GM19043 (cell line): ENCODE results near the gene MROH2A.

Experiments
- ATAC-seq: cut with Tn5 transposase; IDR thresholded peaks from one replicate; pipeline ENCODE4 v1.9.1; 2021; ENCODE audit warnings: low read depth; ENCODE audit not compliant: unreplicated experiment

The MROH2A gene

GRCh38 chr2:233764264-233764663 is 13.9 kb upstream of the MROH2A start:
- no peak for ATAC-seq

DNA sequence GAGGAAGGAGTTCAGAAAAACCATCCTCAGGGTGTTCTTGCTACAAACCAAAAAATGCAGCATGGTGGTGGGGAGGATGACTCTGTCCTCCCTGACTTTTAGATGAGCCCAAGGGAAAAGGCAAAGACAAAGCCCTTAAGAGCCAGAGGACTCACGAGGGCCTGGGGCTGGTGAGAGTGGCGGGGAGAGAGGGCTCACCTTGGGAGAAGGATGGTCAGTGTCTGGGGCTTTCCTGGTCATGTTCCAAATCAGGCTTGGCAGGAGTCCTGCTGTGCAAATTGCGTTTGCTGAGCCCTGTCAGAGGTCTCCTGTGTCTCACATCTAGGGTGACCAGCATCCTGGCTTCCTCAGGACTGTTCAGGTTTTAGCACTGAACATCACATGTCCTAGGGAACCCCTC is 13.4 kb upstream of the MROH2A start:
- no peak for ATAC-seq

DNA sequence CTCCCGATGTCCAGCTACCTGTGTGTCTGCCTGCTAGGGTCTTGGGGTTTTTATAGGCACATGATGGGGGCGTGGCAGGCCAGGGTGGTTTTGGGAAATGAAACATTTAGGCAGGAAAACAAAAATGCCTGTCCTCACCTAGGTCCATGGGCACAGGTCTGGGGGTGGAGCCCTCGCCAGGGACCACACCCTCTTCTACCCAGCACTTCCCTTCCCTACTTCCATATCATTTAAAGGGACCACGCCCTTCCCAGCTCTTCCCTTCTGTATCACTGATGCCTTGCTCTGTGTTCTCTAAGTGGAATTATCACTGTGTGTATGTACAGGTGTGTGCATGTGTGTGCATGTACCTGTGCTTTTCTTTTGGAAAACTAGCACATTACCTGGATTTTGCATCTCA is 11.7 kb upstream of the MROH2A start:
- ATAC-seq, result no peak

DNA sequence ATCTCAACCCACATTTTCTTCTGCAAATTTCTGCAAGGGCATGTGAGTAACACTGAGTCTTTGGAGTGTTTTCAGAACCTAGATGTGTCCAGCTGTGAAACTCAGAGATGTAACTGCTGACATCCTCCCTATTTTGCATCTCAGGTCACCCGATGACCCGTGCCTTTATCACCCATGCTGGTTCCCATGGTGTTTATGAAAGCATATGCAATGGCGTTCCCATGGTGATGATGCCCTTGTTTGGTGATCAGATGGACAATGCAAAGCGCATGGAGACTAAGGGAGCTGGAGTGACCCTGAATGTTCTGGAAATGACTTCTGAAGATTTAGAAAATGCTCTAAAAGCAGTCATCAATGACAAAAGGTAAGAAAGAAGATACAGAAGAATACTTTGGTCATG is 10.1 kb upstream of the MROH2A start:
- no peak for ATAC-seq

GRCh38 chr2:233769260-233769659 is 8.9 kb upstream of the MROH2A start:
- ATAC-seq, result no peak

GRCh38 chr2:233772153-233772552 is 6.0 kb upstream of the MROH2A start:
- no peak for ATAC-seq

- no peak for ATAC-seq
Observed at GRCh38 chr2:233772583-233772982, 5.5 kb upstream of the MROH2A start.

DNA sequence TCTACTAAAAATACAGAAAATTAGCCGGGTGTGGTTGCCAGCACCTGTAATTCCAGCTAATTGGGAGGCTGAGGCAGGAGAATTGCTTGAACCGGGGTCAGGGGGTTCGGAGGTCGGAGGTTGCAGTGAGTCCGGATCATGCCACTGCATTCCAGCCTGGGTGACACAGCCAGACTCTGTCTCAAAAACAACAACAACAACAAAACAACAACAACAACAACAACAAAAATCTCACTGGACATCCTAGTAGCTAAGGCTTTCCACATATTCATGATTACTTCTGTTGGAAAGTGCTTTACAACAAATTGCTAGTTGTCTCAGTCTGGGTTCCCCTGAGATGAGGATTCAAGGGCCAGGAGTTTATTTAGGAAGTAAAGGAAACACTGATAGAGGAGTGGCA is 4.3 kb upstream of the MROH2A start:
- no peak for ATAC-seq

DNA sequence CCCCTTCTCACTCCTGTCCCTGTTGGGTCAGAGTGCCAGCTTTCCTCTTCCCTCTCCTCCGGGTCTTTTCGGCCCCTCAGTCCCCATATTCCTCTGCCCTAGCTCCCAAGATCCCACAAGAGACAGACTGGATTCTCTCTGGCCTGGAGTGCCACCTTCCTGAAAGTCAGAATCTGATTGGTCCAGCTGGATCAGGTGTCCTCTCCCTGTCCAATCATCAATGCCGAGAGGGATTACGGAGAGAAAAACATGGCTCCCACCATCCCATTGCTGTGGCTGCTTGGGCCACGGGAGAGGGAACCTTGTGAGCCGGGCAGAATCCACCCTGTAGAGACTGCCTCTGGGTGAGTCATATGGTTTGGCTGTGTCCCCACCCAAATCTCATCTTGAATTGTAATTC is 2.7 kb upstream of the MROH2A start:
- no peak for ATAC-seq

- no peak for ATAC-seq
Observed at GRCh38 chr2:233779722-233780121, 1.6 kb downstream of the MROH2A start.

DNA sequence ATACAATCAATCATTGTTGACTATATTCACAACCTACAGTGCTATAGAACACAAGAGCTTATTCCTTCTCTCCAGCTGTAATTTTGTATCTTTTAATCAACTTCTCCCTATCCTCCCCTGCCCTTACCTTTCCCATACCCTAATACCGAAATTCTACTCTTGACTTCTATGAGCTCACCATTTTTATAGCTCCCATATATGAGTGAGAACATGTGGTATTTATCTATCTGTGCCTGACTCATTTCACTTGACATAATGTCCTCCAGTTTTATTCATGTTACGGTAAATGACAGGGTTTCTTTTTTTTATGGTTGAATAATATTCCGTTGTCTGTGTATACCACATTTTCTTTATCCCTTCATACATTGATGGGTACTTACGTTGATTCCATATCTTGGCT is 2.6 kb downstream of the MROH2A start:
- ATAC-seq, result no peak

- no peak for ATAC-seq
Observed at GRCh38 chr2:233789554-233789953, 11.4 kb downstream of the MROH2A start.

- no peak for ATAC-seq
Observed at GRCh38 chr2:233791151-233791882, 13.2 kb downstream of the MROH2A start.

GRCh38 chr2:233791883-233792329 is 13.8 kb downstream of the MROH2A start:
- ATAC-seq, result no peak

DNA sequence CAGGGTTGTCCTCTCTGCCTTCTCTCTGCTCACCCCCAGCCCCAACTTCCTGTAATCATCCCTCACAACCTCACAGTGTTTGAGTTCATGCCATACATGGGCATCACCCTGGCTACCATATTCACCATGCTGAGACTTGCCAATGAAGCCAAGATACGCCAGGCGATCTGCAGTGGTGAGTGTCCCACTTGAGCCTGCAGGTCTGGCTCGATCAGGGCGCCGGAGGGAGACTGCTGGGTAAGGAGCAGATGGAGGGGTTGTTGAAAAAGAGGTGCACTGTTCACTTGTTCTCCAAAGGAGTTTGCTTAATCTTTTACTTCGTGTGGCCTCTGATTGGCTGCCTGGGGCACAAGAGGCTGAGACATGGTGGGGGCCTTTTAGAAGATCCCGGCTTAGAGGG is 14.6 kb downstream of the MROH2A start:
- no peak for ATAC-seq

DNA sequence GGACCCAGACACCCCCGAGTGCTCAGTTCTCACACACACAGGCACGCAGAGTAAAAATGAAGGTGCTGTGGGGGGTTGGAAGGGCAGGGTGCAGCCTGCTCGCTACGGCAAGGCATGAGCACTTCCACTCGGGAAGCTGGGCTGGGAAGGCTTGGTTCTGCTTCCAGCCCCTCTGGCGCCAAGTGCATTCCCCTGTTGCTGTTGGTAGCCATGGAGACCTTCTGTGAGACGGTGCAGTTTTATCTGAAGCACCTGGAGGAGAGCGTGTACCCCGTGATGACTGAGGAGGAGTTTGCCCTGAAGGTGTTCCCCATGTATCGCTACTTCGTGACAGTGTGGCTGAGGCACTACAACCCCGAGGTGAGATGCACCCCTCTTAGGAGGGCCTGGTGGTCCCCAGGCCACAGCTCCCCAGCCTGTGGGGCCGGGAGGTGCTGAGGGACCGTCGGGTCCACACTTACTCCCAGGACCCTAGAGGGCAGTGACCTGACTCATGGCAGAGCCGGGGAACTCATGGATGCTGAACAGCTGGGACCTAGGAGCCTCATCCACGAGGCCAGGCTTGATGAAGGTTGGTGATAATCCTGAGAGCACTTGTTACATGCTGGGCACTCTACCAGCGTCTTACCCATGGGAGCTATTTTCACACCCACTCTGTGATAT is 15.5 kb downstream of the MROH2A start:
- no peak for ATAC-seq

- ATAC-seq, result no peak
Observed at GRCh38 chr2:233794128-233794658, 16.1 kb downstream of the MROH2A start.

DNA sequence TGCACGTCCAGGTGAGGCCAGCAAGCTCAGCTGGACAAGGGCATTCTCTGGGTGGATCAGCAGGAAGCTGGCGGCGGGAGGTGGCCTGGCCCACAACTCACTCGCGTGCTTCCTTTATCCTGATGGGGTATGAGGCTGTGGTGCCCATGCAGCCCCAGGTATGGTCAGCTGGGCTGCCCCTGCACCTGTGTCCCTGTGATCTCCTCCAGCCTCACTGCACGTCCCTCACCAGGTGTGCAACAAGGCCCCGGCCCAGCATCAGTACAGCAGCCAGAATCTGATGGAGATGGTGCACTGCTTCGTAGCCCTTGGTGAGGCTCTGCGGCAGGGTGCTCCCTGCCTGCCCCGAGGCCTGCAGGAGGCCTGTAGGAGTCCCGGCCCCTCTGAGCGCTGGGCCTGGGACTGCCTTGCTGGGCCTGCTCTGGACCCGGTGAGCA is 17.6 kb downstream of the MROH2A start:
- no peak for ATAC-seq

GRCh38 chr2:233796254-233796653 is 18.1 kb downstream of the MROH2A start:
- no peak for ATAC-seq

DNA sequence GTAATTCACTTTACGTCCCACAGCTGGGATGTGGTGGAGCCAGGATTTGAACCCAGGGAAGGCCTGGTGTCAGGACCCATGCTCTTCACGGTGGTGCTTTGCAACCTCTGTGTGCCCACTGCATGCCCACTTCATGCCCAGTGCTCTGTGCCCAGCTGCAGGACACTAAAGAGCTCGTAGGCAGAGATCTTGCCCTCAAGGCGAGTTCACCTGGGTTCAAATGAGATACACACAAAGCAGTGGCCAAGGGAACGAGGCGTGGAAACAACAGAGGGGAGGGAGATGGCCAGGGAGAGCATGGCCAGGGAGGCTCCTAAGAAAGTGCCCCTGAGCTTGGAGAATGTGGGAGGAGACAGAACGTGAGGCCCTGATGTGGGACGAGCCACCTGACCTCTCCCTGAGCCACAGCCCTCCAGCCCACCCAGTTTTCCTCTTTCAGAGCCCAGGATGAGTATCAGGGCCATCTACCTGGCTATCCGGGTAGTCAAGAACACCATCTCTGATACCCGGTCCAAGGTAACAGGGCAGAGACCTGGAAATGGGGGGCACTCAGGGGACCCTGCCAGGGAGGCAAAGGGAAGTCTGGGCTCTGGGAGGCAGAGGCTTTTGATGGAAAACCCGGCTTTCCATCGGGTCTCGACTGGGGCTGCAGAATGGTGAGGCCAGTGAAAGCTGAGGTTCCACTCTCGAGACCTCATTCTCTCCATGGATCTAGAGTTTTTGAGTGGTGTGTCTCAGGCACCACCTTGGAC is 20.4 kb downstream of the MROH2A start:
- no peak for ATAC-seq

- no peak for ATAC-seq
Observed at GRCh38 chr2:233799087-233799665, 21.0 kb downstream of the MROH2A start.
